GM12891 (cell line): ENCODE results near the gene SYCE1.

Experiments
- POLR2A ChIP-seq: IDR thresholded peaks from 2 replicates; pipeline ENCODE4 v1.6.1; 2011; ENCODE audit warnings: low read depth, low read length, control low read depth
- POLR2AphosphoS5 ChIP-seq: IDR thresholded peaks from 2 replicates; pipeline ENCODE4 v1.6.1; 2011; ENCODE audit warnings: low read depth, low read length, control low read depth
- TAF1 ChIP-seq: IDR thresholded peaks from 2 replicates; pipeline ENCODE4 v1.6.1; 2011; ENCODE audit warnings: low read depth, low read length, control low read depth

DNA sequence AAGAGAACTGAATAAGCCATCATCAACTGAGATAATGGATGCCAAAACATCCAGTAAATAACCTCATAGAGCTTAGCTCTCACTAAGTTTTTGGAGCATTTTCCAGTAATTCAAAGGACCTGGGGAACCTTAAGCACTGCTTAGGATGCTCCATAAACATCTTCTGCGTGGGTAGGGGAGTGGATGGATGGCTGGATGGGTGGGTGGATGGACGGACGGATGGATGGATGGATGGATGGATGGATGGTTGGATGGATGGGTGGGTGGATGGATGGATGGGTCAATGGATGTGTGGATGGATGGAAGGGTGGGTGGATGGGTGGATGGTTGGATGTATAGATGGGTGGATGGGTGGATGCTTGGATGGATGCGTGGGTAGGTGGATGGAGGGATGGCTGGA is 29.2 kb downstream of the SYCE1 start:
- no peak for TF ChIP-seq POLR2A
- TF ChIP-seq POLR2AphosphoS5: no peak
- TF ChIP-seq TAF1: no peak
